GM12801 (cell line): ENCODE data around the gene C2orf42.

Experiments
- TF ChIP-seq, protein P1 (sequence below): IDR thresholded peaks from one replicate; pipeline ENCODE4 v1.5.1; 2011; ENCODE audit warnings: control low read depth; ENCODE audit not compliant: insufficient read length; ENCODE audit errors: extremely low read depth

Gene C2orf42

DNA sequence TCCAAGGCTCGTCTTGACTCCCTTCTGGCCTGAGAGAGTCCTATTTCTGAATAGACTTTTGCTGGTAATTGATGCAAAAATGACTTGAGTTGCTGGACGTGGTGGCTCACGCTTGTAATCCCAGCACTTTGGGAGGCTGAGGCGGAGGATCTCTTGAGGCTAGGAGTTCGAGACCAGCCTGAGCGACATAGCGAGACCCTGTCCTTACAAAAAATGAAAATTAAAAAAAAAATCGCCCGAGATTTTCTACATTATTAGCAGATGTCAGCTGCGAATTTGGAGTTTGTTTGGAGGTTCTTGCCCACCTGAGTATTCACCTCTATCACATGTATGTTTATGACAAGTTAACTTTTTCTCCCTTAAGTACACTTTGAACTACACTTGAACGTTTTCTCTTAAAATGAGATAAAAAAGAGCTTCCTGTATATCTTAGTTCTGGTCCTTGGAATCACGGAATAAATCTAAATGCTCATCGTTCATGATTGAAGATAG, 471 bp upstream of the C2orf42 start:
- TF ChIP-seq, protein P1, sequence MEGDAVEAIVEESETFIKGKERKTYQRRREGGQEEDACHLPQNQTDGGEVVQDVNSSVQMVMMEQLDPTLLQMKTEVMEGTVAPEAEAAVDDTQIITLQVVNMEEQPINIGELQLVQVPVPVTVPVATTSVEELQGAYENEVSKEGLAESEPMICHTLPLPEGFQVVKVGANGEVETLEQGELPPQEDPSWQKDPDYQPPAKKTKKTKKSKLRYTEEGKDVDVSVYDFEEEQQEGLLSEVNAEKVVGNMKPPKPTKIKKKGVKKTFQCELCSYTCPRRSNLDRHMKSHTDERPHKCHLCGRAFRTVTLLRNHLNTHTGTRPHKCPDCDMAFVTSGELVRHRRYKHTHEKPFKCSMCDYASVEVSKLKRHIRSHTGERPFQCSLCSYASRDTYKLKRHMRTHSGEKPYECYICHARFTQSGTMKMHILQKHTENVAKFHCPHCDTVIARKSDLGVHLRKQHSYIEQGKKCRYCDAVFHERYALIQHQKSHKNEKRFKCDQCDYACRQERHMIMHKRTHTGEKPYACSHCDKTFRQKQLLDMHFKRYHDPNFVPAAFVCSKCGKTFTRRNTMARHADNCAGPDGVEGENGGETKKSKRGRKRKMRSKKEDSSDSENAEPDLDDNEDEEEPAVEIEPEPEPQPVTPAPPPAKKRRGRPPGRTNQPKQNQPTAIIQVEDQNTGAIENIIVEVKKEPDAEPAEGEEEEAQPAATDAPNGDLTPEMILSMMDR, result no peak

DNA sequence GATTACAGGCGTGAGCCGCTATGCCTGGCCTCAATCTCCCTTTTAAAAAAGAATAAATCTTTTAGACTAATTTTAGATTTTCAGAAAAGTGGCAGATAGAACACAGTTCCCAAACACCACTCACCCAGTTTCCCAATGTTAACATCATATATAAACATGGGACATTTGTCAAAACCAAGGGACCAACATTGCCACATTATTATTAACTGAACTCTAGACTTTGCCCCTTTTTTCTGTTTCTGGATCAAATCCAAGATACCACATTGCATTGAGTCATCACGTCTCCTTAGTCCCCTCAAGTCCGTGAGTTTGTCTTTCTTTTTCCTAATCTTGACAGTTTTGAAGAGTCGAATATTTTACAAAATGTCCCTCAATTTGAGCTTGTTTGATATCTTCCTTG, 2.4 kb downstream of the C2orf42 start:
- TF ChIP-seq, protein P1, result no peak

DNA sequence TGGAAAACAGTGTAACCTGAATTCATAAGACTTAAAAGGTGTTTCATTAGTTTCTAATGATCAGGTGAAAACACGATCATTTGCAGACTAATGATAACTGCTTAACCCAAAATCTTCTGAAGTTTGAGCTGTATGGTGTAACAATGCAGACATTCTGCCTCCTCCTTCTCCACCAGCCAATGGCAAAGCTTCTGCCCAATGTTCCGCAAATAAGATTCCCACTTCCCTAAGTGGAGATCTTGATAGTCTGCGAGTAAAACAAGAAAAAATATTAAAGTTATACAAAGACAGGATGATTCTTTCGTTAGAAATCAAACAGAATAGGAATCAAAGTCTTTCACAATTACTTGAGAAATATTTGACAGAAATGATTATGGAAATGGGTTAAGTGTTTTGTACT, 8.1 kb downstream of the C2orf42 start:
- TF ChIP-seq, protein P1, result no peak

DNA sequence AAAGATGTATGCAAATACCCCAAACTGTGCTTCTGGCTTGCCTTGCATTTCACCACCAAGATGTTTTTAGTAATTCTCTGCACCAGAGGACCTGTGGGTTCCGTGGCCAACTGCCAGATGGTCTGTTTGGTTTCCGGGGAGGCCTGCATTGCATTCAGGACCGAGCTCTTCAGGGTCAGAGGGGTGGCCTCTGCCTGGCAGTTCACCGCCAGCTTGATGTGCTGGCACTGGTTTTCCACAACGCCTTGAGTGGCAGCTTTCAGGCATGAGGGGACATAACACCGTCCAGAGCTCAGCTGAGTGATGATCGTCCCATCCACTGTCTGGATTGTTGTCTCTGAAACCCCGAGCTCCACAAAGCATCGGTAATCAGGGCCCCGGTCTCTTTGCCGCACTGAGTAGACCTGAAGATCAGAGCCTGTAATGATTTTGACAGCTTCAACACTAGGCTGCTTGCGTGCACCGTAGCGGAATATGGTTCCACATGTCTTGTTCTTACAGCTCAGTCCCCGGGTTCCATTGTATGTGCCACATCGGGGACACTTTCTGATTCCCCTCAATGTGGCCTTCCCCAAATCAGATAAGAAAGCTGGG, 9.4 kb downstream of the C2orf42 start:
- TF ChIP-seq, protein P1, result no peak

DNA sequence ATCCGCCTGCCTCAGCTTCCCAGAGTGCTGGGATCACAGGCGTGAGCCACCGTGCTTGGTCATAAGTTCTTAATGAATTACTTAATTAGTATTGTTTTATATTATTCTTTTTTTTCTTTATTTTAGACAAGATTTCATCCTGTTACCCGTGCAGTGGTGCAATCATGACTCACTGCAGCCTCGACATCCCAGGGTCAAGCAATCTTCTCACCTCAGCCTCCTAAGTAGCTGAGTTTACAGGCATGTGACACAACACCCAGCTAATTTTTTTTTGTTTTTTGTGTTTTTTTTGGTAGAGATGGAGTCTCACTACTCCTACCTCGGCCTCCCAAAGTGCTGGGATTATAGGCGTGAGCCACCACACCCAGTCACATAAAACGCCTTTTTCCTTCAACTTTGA, 17.3 kb downstream of the C2orf42 start:
- TF ChIP-seq, protein P1, result no peak

DNA sequence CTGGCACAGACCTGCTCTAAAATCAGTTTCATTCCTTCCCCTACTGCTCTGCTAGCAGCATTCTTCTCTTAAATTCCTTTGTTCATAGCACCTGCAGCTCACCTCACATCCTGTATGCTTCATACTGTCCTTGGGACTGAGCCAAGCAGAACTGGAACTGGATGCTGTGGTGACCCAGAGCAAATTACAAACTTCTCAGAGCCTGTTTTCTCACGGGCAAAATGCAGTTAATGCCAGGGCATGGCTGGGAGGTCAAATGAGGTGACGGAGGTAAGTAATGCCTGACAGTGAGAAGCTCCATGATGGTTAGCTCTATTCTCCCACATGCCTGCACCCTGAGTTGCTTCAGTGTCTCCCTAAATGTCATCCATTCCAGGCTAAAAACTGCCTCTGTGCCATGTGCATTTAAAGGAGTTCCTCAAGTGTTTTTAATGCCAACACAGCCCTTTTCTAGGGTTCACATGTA, 29.7 kb downstream of the C2orf42 start:
- TF ChIP-seq, protein P1, result no peak

DNA sequence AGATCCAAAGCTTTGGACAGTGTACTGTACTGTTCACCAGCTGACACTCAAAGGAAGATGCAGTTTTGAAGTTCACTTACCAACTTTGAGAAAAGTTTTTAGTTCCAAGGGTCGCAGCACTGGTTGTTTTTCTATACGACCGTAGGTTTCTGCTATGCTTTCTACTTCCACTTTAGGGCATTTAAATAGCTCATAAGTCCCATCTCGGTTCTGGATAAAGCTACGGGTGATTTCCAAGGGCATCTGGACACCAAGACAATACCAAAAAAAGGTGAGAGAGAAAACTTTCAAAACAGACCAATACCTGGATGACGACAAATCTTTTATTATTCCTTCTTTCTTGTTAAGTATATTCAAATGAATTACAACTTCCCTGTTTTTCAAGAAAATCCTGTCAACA, 30.3 kb downstream of the C2orf42 start:
- TF ChIP-seq, protein P1, result no peak
